Neural progenitor cell (in vitro differentiated cells): ENCODE measurements around the gene MKNK2. TPM values are rescaled to one million over a fixed set of nuclear protein-coding genes. Genes with fewer than 3 reads are reported as not detected.

Experiments
- DNase-seq: peaks from one replicate; pipeline ENCODE4 v3.0.0-alpha.2; 2016; ENCODE audit warnings: low spot score
- H2AFZ ChIP-seq: fragments of 200-600 bp; sonication (generic); replicated peaks from 2 replicates; pipeline ENCODE4 v1.6.1; 2016; ENCODE audit warnings: antibody characterized with exemption
- H3F3A ChIP-seq: fragments of 200-600 bp; sonication (generic); 2 replicates; pipeline ENCODE4 v1.6.1; 2016; ENCODE audit warnings: antibody characterized with exemption, low read depth
- H3K27ac ChIP-seq: fragments of 200-600 bp; sonication (generic); 2 replicates; pipeline ENCODE4 v1.5.1; 2016; ENCODE audit warnings: mild to moderate bottlenecking
- H3K27me3 ChIP-seq: fragments of 200-600 bp; sonication (generic); 2 replicates; pipeline ENCODE4 v1.6.1; 2016; ENCODE audit warnings: mild to moderate bottlenecking, moderate library complexity
- H3K36me3 ChIP-seq: fragments of 200-600 bp; sonication (generic); 2 replicates; pipeline ENCODE4 v1.5.1; 2016
- H3K4me1 ChIP-seq: fragments of 200-600 bp; sonication (generic); 2 replicates; pipeline ENCODE4 v1.6.1; 2016; ENCODE audit warnings: mixed run types
- H3K4me2 ChIP-seq: fragments of 200-600 bp; sonication (generic); 2 replicates; pipeline ENCODE4 v1.6.1; 2016
- H3K4me3 ChIP-seq: fragments of 200-600 bp; sonication (generic); 2 replicates; pipeline ENCODE4 v1.5.1; 2016
- H3K79me2 ChIP-seq: fragments of 200-600 bp; sonication (generic); 2 replicates; pipeline ENCODE4 v1.6.1; 2016; ENCODE audit warnings: low read depth
- H3K9ac ChIP-seq: fragments of 200-600 bp; sonication (generic); 2 replicates; pipeline ENCODE4 v1.6.1; 2016
- H3K9me3 ChIP-seq: fragments of 200-600 bp; sonication (generic); 2 replicates; pipeline ENCODE4 v1.5.1; 2016; ENCODE audit warnings: low read depth
- H4K20me1 ChIP-seq: fragments of 200-600 bp; sonication (generic); 2 replicates; pipeline ENCODE4 v1.6.1; 2016; ENCODE audit warnings: low read depth
- H3K27ac Mint-ChIP-seq: 3 replicates; pipeline ENCODE4 v1.8.0; 2021; ENCODE audit warnings: mixed read lengths
- H3K27me3 Mint-ChIP-seq: 2 replicates; pipeline ENCODE4 v1.8.0; 2022; ENCODE audit warnings: low read depth, mild to moderate bottlenecking, inconsistent platforms, moderate library complexity, mixed read lengths; ENCODE audit not compliant: insufficient read depth
- H3K36me3 Mint-ChIP-seq: 3 replicates; pipeline ENCODE4 v1.8.0; 2021; ENCODE audit warnings: mixed read lengths
- H3K4me1 Mint-ChIP-seq: 3 replicates; pipeline ENCODE4 v1.8.0; 2021; ENCODE audit warnings: mixed read lengths
- H3K4me3 Mint-ChIP-seq: 3 replicates; pipeline ENCODE4 v1.8.0; 2021; ENCODE audit warnings: mild to moderate bottlenecking, moderate library complexity, mixed read lengths
- H3K9me3 Mint-ChIP-seq: 3 replicates; pipeline ENCODE4 v1.8.0; 2020; ENCODE audit warnings: mixed read lengths
- EZH2 ChIP-seq: fragments of 200-600 bp; sonication (generic); IDR thresholded peaks from 2 replicates; pipeline ENCODE4 v1.6.1; 2017; ENCODE audit warnings: antibody characterized with exemption, mild to moderate bottlenecking, moderate library complexity
- EZH2phosphoT487 ChIP-seq: fragments of 200-600 bp; sonication (generic); IDR thresholded peaks from 2 replicates; pipeline ENCODE4 v1.6.1; 2017; ENCODE audit warnings: antibody characterized with exemption
- total RNA-seq: library from RNA; depleted of rRNA; stranded (reverse); fragments of >200 nt; gene quantifications from 2 replicates; pipeline ENCODE4 v1.2.3, GENCODE V29; 2015; ENCODE audit warnings: low replicate concordance
- TF ChIP-seq, protein P1 (sequence below): fragments of 200-600 bp; sonication (generic); IDR thresholded peaks from 2 replicates; pipeline ENCODE4 v1.5.1; 2017; ENCODE audit warnings: antibody characterized with exemption, mild to moderate bottlenecking

The MKNK2 gene
- total RNA-seq, 1 donor from 2014 or later: 46.0 TPM

DNA sequence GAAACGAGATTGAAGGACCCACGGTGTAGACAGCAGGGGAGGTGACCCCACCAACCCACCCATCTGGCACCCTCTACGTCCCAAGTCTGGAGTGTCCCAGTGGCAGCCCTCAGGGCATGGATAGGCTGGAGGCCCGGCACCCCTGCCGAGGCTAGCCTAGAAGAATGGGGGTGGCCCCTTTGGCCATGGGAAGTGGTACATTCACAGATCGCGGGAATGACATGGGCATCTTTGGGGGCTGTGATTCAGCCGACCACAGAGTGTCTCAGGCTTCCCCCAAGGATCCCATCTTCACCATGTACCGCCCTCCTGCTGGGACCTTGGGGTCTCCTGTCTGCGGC, 11.3 kb upstream of the MKNK2 start:
- no peak for DNase-seq
- H3K27me3 ChIP-seq: no peaks in the 10 kb centered on the region
- no peaks in the 10 kb centered on the region for H3K9me3 Mint-ChIP-seq
- H3K27me3 Mint-ChIP-seq: peaks cover 8% of the 10 kb centered on the region
- peak overlapping the region; percentile 71 for H3K27ac ChIP-seq
- H3K9me3 ChIP-seq: no peaks in the 10 kb centered on the region
- H3K4me1 ChIP-seq: peaks cover 23% of the 10 kb centered on the region
- H3K4me1 Mint-ChIP-seq: peaks cover 47% of the 10 kb centered on the region
- peak overlapping the region; percentile 81 for H3K4me2 ChIP-seq
- peak overlapping the region; percentile 99 for H3K27ac Mint-ChIP-seq
- H3K36me3 ChIP-seq: no peaks in the 10 kb centered on the region
- no peaks in the 10 kb centered on the region for H3K36me3 Mint-ChIP-seq
- TF ChIP-seq EZH2: no peak
- TF ChIP-seq, protein P1, sequence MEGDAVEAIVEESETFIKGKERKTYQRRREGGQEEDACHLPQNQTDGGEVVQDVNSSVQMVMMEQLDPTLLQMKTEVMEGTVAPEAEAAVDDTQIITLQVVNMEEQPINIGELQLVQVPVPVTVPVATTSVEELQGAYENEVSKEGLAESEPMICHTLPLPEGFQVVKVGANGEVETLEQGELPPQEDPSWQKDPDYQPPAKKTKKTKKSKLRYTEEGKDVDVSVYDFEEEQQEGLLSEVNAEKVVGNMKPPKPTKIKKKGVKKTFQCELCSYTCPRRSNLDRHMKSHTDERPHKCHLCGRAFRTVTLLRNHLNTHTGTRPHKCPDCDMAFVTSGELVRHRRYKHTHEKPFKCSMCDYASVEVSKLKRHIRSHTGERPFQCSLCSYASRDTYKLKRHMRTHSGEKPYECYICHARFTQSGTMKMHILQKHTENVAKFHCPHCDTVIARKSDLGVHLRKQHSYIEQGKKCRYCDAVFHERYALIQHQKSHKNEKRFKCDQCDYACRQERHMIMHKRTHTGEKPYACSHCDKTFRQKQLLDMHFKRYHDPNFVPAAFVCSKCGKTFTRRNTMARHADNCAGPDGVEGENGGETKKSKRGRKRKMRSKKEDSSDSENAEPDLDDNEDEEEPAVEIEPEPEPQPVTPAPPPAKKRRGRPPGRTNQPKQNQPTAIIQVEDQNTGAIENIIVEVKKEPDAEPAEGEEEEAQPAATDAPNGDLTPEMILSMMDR: no peak
- no peak for TF ChIP-seq EZH2phosphoT487
- H3K9ac ChIP-seq: peak overlapping the region; percentile 41
- peaks cover 44% of the 10 kb centered on the region for H3F3A ChIP-seq
- peak overlapping the region; percentile 78 for H3K4me3 ChIP-seq
- no peaks in the 10 kb centered on the region for H4K20me1 ChIP-seq
- no peak overlapping the region for H2AFZ ChIP-seq
- peak overlapping the region; percentile 90 for H3K4me3 Mint-ChIP-seq
- no peaks in the 10 kb centered on the region for H3K79me2 ChIP-seq

GRCh38 chr19:2061495-2062388, 10.7 kb upstream of the MKNK2 start:
- H3K4me1 ChIP-seq: peaks cover 23% of the 10 kb centered on the region
- H2AFZ ChIP-seq: no peak overlapping the region

DNA sequence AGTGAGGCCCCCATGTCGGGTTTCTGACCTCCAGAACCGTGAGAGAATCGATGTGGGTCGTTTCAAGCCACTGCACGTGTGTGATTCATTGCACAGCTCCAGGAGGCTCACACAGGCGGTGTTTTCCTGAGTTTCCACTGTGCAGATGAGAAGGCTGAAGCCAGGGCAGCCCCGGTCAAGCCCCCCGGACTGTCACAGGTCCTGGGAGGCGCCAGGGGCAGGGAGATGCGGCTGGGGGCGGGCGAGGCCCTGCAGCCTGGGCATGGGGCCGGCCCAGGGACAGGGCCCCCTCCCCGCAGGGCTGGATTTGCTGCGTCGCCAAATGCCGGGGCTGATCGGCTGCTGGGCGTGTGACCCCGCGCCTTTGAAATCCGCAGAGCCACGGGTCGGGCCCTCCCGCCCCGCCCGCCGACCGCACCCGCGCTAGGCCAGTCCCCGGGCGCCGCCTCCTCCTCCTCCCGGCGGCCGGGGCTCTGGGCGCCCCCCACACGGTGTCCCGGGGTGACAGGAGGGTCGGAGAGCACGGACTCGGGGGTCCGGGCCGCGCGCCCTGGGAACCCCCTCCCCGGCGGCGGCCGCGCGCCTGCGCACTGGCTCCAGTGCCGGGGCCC, 9.9 kb upstream of the MKNK2 start:
- DNase-seq: peak; percentile 92
- Histone ChIP-seq H3F3A (peaks cover 44% of the 10 kb centered on the region), H3K9me3 (no peaks in the 10 kb centered on the region), H4K20me1 (no peaks in the 10 kb centered on the region), H3K9ac (peak overlapping the region; percentile 59), H3K27ac (peak overlapping the region; percentile 93), H3K4me3 (peak overlapping the region; percentile 78), H3K4me1 (peaks cover 27% of the 10 kb centered on the region), H3K27me3 (no peaks in the 10 kb centered on the region), H3K79me2 (no peaks in the 10 kb centered on the region), H3K36me3 (no peaks in the 10 kb centered on the region), H2AFZ (no peak overlapping the region), H3K4me2 (peak overlapping the region; percentile 85)
- Mint-ChIP-seq H3K27me3 (peaks cover 6% of the 10 kb centered on the region), H3K4me1 (peaks cover 52% of the 10 kb centered on the region), H3K27ac (peak overlapping the region; percentile 99), H3K4me3 (peak overlapping the region; percentile 88), H3K9me3 (no peaks in the 10 kb centered on the region), H3K36me3 (no peaks in the 10 kb centered on the region)
- TF ChIP-seq, protein P1: no peak
- TF ChIP-seq EZH2: no peak
- no peak for TF ChIP-seq EZH2phosphoT487

More at GRCh38 chr19:2061495-2062388, 10.7 kb upstream of the MKNK2 start:
- Histone ChIP-seq H3K27me3 (no peaks in the 10 kb centered on the region), H3K9ac (peak overlapping the region; percentile 59), H4K20me1 (no peaks in the 10 kb centered on the region), H3K36me3 (no peaks in the 10 kb centered on the region), H3F3A (peaks cover 44% of the 10 kb centered on the region), H3K79me2 (no peaks in the 10 kb centered on the region), H3K27ac (peak overlapping the region; percentile 93), H3K9me3 (no peaks in the 10 kb centered on the region), H3K4me2 (peak overlapping the region; percentile 85), H3K4me3 (peak overlapping the region; percentile 78)
- Mint-ChIP-seq H3K27ac (peak overlapping the region; percentile 99), H3K36me3 (no peaks in the 10 kb centered on the region), H3K9me3 (no peaks in the 10 kb centered on the region), H3K4me3 (peak overlapping the region; percentile 90), H3K27me3 (peaks cover 6% of the 10 kb centered on the region), H3K4me1 (peaks cover 48% of the 10 kb centered on the region)
- TF ChIP-seq, protein P1: no peak
- TF ChIP-seq EZH2phosphoT487 (no peak), EZH2 (no peak)
- peak; percentile 100 for DNase-seq
